ENCODE measurements around the gene PLXNA4.
A peak's percentile ranks its signal among the peaks of the same experiment; 100 is the strongest.

The PLXNA4 gene

GRCh38 chr7:132588596-132588995 is 12.3 kb upstream of the PLXNA4 start:
- DNase-seq (ENCODE audit: low read depth) = no peak

- no peak for DNase-seq (ENCODE audit: low read depth)
Observed at GRCh38 chr7:132584796-132585494, 8.7 kb upstream of the PLXNA4 start.

GRCh38 chr7:132581431-132581830 is 5.2 kb upstream of the PLXNA4 start:
- DNase-seq (ENCODE audit: low read depth) = no peak

GRCh38 chr7:132580717-132581285 is 4.5 kb upstream of the PLXNA4 start:
- DNase-seq (ENCODE audit: low read depth) = peak; percentile 11

- no peak for DNase-seq (ENCODE audit: low read depth)
Observed at GRCh38 chr7:132580277-132580676, 4.0 kb upstream of the PLXNA4 start.

GRCh38 chr7:132579260-132579899 is 3.1 kb upstream of the PLXNA4 start:
- no peak for DNase-seq (ENCODE audit: low read depth)

GRCh38 chr7:132578826-132579225 is 2.6 kb upstream of the PLXNA4 start:
- DNase-seq (ENCODE audit: low read depth) = no peak

GRCh38 chr7:132578050-132578370 is 1.7 kb upstream of the PLXNA4 start:
- no peak for DNase-seq (ENCODE audit: low read depth)

GRCh38 chr7:132577206-132578049 is 1.2 kb upstream of the PLXNA4 start:
- DNase-seq (ENCODE audit: low read depth) = no peak

GRCh38 chr7:132576721-132577085 is 433 bp upstream of the PLXNA4 start:
- no peak for DNase-seq (ENCODE audit: low read depth)

GRCh38 chr7:132575419-132575981 is 770 bp downstream of the PLXNA4 start:
- no peak for DNase-seq (ENCODE audit: low read depth)

- no peak for DNase-seq (ENCODE audit: low read depth)
Observed at GRCh38 chr7:132574223-132574622, 2.0 kb downstream of the PLXNA4 start.

GRCh38 chr7:132573251-132573955 is 2.9 kb downstream of the PLXNA4 start:
- DNase-seq (ENCODE audit: low read depth) = no peak

GRCh38 chr7:132572526-132572925 is 3.7 kb downstream of the PLXNA4 start:
- DNase-seq (ENCODE audit: low read depth) = no peak

- DNase-seq (ENCODE audit: low read depth) = no peak
Observed at GRCh38 chr7:132571970-132572369, 4.3 kb downstream of the PLXNA4 start.

- DNase-seq (ENCODE audit: low read depth) = no peak
Observed at GRCh38 chr7:132569884-132570614, 6.2 kb downstream of the PLXNA4 start.

- no peak for DNase-seq (ENCODE audit: low read depth)
Observed at GRCh38 chr7:132568962-132569361, 7.3 kb downstream of the PLXNA4 start.

GRCh38 chr7:132565885-132566284 is 10.4 kb downstream of the PLXNA4 start:
- DNase-seq (ENCODE audit: low read depth) = no peak

- no peak for DNase-seq (ENCODE audit: low read depth)
Observed at GRCh38 chr7:132565441-132565840, 10.8 kb downstream of the PLXNA4 start.

- no peak for DNase-seq (ENCODE audit: low read depth)
Observed at GRCh38 chr7:132564849-132565248, 11.4 kb downstream of the PLXNA4 start.

GRCh38 chr7:132564090-132564489 is 12.2 kb downstream of the PLXNA4 start:
- DNase-seq (ENCODE audit: low read depth) = no peak
